Hematopoietic multipotent progenitor cell treated with erythropoietin and hydrocortisone succinate and interleukin-3 and kit ligand, for 4 days (in vitro differentiated cells): Measurements from ENCODE around the gene MMEL1.
A peak's percentile ranks its signal among the peaks of the same experiment; 100 is the strongest.

Experiments
- DNase-seq: peaks from one replicate; pipeline ENCODE4 v3.0.0-alpha.2; 2015

Gene MMEL1

GRCh38 chr1:2540816-2541492 is 91.9 kb downstream of the MMEL1 start:
- peak; percentile 55 for DNase-seq
